Neural cell (in vitro differentiated cells): ENCODE data around the gene CRYGC. TPM values are rescaled to one million over a fixed set of nuclear protein-coding genes. Genes with fewer than 3 reads are reported as not detected.
"Not testable (repeated sequence)": the region's sequence is repeated elsewhere in the genome, so short reads cannot be mapped to it uniquely, and the experiment has no call there.

Source experiments
- H2AFZ ChIP-seq: fragments of 200-600, 300-800 bp; sonication (generic), shearing (Covaris generic); 2 replicates; pipeline ENCODE4 v1.6.0; 2014; ENCODE audit warnings: low read depth, mild to moderate bottlenecking, antibody characterized with exemption, low read length, moderate library complexity
- H3F3A ChIP-seq: fragments of 200-600 bp; shearing (Covaris generic); 2 replicates; pipeline ENCODE4 v1.6.1; 2016; ENCODE audit warnings: mild to moderate bottlenecking, moderate library complexity, mixed read lengths, antibody characterized with exemption, low read length; ENCODE audit not compliant: insufficient read depth, poor library complexity, severe bottlenecking
- H3K27ac ChIP-seq: fragments of 200-600, 300-800 bp; sonication (generic), shearing (Covaris generic); 2 replicates; pipeline ENCODE4 v1.5.1; 2014; ENCODE audit warnings: mild to moderate bottlenecking, low read length, moderate library complexity
- H3K27me3 ChIP-seq: fragments of 300-800, 200-600 bp; sonication (generic), shearing (Covaris generic); 2 replicates; pipeline ENCODE4 v1.6.0; 2014; ENCODE audit warnings: mild to moderate bottlenecking, low read depth, low read length, moderate library complexity; ENCODE audit not compliant: insufficient read depth
- H3K36me3 ChIP-seq: fragments of 300-800, 200-600 bp; sonication (generic), shearing (Covaris generic); 2 replicates; pipeline ENCODE4 v1.5.1; 2014; ENCODE audit warnings: mild to moderate bottlenecking, antibody characterized with exemption, low read length, moderate library complexity; ENCODE audit not compliant: insufficient read depth
- H3K4me2 ChIP-seq: fragments of 300-800, 200-600 bp; sonication (generic), shearing (Covaris generic); 2 replicates; pipeline ENCODE4 v1.6.0; 2014; ENCODE audit warnings: mild to moderate bottlenecking, low read length
- H3K4me3 ChIP-seq: fragments of 300-800, 200-600 bp; sonication (generic), shearing (Covaris generic); 2 replicates; pipeline ENCODE4 v1.5.1; 2014; ENCODE audit warnings: mild to moderate bottlenecking, low read length, moderate library complexity
- H3K79me2 ChIP-seq: fragments of 200-600 bp; shearing (Covaris generic); replicated peaks from 2 replicates; pipeline ENCODE4 v1.6.0; 2014; ENCODE audit warnings: mild to moderate bottlenecking, low read length, moderate library complexity; ENCODE audit not compliant: insufficient read depth
- H3K9ac ChIP-seq: fragments of 300-800, 200-600 bp; sonication (generic), shearing (Covaris generic); 2 replicates; pipeline ENCODE4 v1.6.1; 2016; ENCODE audit warnings: mild to moderate bottlenecking, low read length, mixed read lengths
- H3K9me2 ChIP-seq: fragments of 200-600 bp; shearing (Covaris generic); 2 replicates; pipeline ENCODE4 v1.6.1; 2016; ENCODE audit warnings: mild to moderate bottlenecking, low read length, mixed read lengths; ENCODE audit not compliant: insufficient read depth
- H3K9me3 ChIP-seq: fragments of 200-600, 300-800 bp; sonication (generic), shearing (Covaris generic); 2 replicates; pipeline ENCODE4 v1.6.1; 2016; ENCODE audit warnings: mild to moderate bottlenecking, mixed run types, low read length, moderate library complexity, mixed read lengths
- H4K20me1 ChIP-seq: fragments of 200-600 bp; shearing (Covaris generic); 2 replicates; pipeline ENCODE4 v1.6.1; 2016; ENCODE audit warnings: mild to moderate bottlenecking, mixed run types; ENCODE audit not compliant: insufficient read depth
- EP300 ChIP-seq: fragments of 450-650 bp; conservative IDR thresholded peaks from 2 replicates; pipeline ENCODE4 v1.6.1; 2014; ENCODE audit warnings: antibody characterized with exemption, mild to moderate bottlenecking, moderate library complexity; ENCODE audit not compliant: poor library complexity, severe bottlenecking
- EZH2 ChIP-seq: fragments of 200-600, 300-800 bp; shearing (Covaris generic), sonication (generic); IDR thresholded peaks from 2 replicates; pipeline ENCODE4 v1.6.1; 2014; ENCODE audit warnings: antibody characterized with exemption, low read length, borderline replicate concordance, mild to moderate bottlenecking; ENCODE audit not compliant: insufficient read depth, poor library complexity, severe bottlenecking
- MXI1 ChIP-seq: fragments of 450-650 bp; conservative IDR thresholded peaks from 2 replicates; pipeline ENCODE4 v1.6.1; 2014; ENCODE audit warnings: antibody characterized with exemption, mild to moderate bottlenecking; ENCODE audit not compliant: poor library complexity, severe bottlenecking
- POLR2AphosphoS5 ChIP-seq: IDR thresholded peaks from 2 replicates; pipeline ENCODE4 v1.6.1; 2012
- RAD21 ChIP-seq: fragments of 450-650 bp; conservative IDR thresholded peaks from 2 replicates; pipeline ENCODE4 v1.6.1; 2014; ENCODE audit warnings: antibody characterized with exemption, mild to moderate bottlenecking, moderate library complexity
- SMC3 ChIP-seq: fragments of 450-650 bp; conservative IDR thresholded peaks from 2 replicates; pipeline ENCODE4 v1.6.1; 2014; ENCODE audit warnings: antibody characterized with exemption, mild to moderate bottlenecking, moderate library complexity; ENCODE audit not compliant: poor library complexity
- TAF1 ChIP-seq: IDR thresholded peaks from 2 replicates; pipeline ENCODE4 v1.6.1; 2012; ENCODE audit warnings: low read depth
- polyA plus RNA-seq: library from polyadenylated mRNA; depleted of rRNA; stranded (reverse); fragments of >200 nt; gene quantifications from 2 replicates; pipeline ENCODE4 v1.2.3, GENCODE V29; 2014
- TF ChIP-seq, protein P1 (sequence below): fragments of 450-650 bp; IDR thresholded peaks from 2 replicates; pipeline ENCODE4 v1.5.1; 2014; ENCODE audit warnings: antibody characterized with exemption, mild to moderate bottlenecking, moderate library complexity; ENCODE audit not compliant: poor library complexity, severe bottlenecking
- TF ChIP-seq, protein P2 (sequence below): IDR thresholded peaks from 2 replicates; pipeline ENCODE4 v1.6.1; 2012; ENCODE audit warnings: borderline replicate concordance

CRYGC gene
- polyA plus RNA-seq, 1 donor from 2014 or later: not detected

DNA sequence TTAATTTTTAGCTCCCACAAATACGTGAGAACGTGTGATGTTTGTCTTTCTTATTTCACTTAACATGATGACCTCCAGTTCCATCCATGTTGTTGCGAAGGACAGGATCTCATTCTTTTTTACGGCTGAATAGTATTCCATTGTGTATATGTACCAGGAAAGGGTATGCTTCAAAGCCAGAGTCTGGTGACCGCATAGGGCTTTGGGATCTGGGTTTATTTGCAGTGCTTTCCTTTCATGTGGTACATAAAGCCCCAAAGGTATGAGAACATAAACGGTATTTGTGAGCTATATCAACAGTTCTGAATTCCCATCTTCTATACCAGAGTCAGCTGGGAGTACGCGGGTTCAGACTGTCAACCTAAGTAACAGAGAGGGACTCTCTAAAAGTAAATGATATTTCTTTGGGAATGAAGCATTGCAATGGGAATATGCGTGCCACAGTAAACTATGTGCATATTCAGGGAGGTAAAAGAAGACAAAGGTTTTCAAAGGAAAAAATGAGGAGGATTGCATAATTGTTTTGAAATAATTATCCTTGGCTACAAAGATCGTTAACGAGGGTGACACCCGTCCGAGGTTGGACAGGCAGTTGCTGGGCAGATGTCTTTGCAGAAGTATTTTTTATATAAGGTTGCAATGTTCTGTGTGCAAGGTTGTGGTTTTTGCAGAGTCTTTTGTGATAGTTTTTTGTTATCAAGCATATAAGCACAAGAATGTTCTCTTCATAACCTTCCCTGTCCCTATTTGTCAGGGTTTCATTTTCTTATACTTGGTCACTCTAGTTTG, 29.8 kb downstream of the CRYGC start:
- Histone ChIP-seq H3K4me2 (no peak overlapping the region), H3K79me2 (no peaks in the 10 kb centered on the region), H3K9me3 (no peaks in the 10 kb centered on the region), H4K20me1 (no peaks in the 10 kb centered on the region), H3K27ac (no peak overlapping the region), H3K9me2 (no peaks in the 10 kb centered on the region), H3K36me3 (no peaks in the 10 kb centered on the region), H3K9ac (no peak overlapping the region), H3K27me3 (no peaks in the 10 kb centered on the region), H3K4me3 (no peak overlapping the region), H3F3A (no peaks in the 10 kb centered on the region), H2AFZ (no peak overlapping the region)
- TF ChIP-seq SMC3: no peak
- TF ChIP-seq, protein P1, sequence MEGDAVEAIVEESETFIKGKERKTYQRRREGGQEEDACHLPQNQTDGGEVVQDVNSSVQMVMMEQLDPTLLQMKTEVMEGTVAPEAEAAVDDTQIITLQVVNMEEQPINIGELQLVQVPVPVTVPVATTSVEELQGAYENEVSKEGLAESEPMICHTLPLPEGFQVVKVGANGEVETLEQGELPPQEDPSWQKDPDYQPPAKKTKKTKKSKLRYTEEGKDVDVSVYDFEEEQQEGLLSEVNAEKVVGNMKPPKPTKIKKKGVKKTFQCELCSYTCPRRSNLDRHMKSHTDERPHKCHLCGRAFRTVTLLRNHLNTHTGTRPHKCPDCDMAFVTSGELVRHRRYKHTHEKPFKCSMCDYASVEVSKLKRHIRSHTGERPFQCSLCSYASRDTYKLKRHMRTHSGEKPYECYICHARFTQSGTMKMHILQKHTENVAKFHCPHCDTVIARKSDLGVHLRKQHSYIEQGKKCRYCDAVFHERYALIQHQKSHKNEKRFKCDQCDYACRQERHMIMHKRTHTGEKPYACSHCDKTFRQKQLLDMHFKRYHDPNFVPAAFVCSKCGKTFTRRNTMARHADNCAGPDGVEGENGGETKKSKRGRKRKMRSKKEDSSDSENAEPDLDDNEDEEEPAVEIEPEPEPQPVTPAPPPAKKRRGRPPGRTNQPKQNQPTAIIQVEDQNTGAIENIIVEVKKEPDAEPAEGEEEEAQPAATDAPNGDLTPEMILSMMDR: no peak
- no peak for TF ChIP-seq RAD21
- TF ChIP-seq TAF1: no peak
- no peak for TF ChIP-seq POLR2AphosphoS5
- no peak for TF ChIP-seq MXI1
- TF ChIP-seq, protein P2, sequence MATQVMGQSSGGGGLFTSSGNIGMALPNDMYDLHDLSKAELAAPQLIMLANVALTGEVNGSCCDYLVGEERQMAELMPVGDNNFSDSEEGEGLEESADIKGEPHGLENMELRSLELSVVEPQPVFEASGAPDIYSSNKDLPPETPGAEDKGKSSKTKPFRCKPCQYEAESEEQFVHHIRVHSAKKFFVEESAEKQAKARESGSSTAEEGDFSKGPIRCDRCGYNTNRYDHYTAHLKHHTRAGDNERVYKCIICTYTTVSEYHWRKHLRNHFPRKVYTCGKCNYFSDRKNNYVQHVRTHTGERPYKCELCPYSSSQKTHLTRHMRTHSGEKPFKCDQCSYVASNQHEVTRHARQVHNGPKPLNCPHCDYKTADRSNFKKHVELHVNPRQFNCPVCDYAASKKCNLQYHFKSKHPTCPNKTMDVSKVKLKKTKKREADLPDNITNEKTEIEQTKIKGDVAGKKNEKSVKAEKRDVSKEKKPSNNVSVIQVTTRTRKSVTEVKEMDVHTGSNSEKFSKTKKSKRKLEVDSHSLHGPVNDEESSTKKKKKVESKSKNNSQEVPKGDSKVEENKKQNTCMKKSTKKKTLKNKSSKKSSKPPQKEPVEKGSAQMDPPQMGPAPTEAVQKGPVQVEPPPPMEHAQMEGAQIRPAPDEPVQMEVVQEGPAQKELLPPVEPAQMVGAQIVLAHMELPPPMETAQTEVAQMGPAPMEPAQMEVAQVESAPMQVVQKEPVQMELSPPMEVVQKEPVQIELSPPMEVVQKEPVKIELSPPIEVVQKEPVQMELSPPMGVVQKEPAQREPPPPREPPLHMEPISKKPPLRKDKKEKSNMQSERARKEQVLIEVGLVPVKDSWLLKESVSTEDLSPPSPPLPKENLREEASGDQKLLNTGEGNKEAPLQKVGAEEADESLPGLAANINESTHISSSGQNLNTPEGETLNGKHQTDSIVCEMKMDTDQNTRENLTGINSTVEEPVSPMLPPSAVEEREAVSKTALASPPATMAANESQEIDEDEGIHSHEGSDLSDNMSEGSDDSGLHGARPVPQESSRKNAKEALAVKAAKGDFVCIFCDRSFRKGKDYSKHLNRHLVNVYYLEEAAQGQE: no peak
- TF ChIP-seq EP300: no peak
- TF ChIP-seq EZH2: no peak

DNA sequence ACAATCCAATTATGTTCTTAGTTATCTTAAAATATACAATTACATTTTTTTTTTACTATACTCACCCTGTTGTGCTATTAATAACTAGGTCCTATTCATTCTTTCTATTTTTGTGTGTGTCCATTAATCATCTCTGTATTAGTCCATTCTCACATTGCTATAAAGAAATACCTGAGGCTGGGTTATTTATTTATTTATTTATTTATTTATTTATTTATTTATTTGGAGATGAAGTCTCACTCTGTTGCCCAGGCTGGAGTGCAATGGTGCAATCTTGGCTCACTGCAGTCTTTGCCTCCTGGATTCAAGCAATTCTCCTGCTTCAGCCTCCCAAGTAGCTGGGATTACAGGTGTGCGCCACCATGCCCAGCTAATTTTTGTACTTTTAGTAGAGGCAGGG, 30.9 kb downstream of the CRYGC start:
- H3K4me2 ChIP-seq, H3K9me3 ChIP-seq, H2AFZ ChIP-seq, H3K27me3 ChIP-seq, H4K20me1 ChIP-seq, H3F3A ChIP-seq, H3K27ac ChIP-seq, H3K36me3 ChIP-seq, H3K9ac ChIP-seq, H3K9me2 ChIP-seq, H3K79me2 ChIP-seq, H3K4me3 ChIP-seq: not testable (repeated sequence)
